ENCODE data around the gene ZNF585A.
"Not testable (repeated sequence)": the region's sequence is repeated elsewhere in the genome, so short reads cannot be mapped to it uniquely, and the experiment has no call there.

GRCh38 chr19:37104135-37104534, 68.4 kb downstream of the ZNF585A start:
- not testable (repeated sequence) for TF ChIP-seq ZFP3 (CRISPR knock-in tag; IDR thresholded peaks at IDR 0.05); ZNF70 (CRISPR knock-in tag; IDR thresholded peaks at IDR 0.05); BACH2 (CRISPR knock-in tag; IDR thresholded peaks at IDR 0.05; ENCODE audit: borderline replicate concordance); ARNTL (CRISPR knock-in tag; IDR thresholded peaks at IDR 0.05; ENCODE audit: borderline replicate concordance, low read depth); TCF4 (CRISPR knock-in tag; IDR thresholded peaks at IDR 0.05; ENCODE audit: borderline replicate concordance); PPARA (CRISPR knock-in tag; IDR thresholded peaks at IDR 0.05; ENCODE audit: borderline replicate concordance); RARB (CRISPR knock-in tag; IDR thresholded peaks at IDR 0.05); ZC3H10 (CRISPR knock-in tag; IDR thresholded peaks at IDR 0.05); ZFP30 (CRISPR knock-in tag; IDR thresholded peaks at IDR 0.05); TSHZ2 (CRISPR knock-in tag; IDR thresholded peaks at IDR 0.05)
- TF ChIP-seq, protein P1, sequence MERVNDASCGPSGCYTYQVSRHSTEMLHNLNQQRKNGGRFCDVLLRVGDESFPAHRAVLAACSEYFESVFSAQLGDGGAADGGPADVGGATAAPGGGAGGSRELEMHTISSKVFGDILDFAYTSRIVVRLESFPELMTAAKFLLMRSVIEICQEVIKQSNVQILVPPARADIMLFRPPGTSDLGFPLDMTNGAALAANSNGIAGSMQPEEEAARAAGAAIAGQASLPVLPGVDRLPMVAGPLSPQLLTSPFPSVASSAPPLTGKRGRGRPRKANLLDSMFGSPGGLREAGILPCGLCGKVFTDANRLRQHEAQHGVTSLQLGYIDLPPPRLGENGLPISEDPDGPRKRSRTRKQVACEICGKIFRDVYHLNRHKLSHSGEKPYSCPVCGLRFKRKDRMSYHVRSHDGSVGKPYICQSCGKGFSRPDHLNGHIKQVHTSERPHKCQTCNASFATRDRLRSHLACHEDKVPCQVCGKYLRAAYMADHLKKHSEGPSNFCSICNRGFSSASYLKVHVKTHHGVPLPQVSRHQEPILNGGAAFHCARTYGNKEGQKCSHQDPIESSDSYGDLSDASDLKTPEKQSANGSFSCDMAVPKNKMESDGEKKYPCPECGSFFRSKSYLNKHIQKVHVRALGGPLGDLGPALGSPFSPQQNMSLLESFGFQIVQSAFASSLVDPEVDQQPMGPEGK (CRISPR knock-in tag; IDR thresholded peaks at IDR 0.05; ENCODE audit: borderline replicate concordance): not testable (repeated sequence)
- TF ChIP-seq, protein P2, sequence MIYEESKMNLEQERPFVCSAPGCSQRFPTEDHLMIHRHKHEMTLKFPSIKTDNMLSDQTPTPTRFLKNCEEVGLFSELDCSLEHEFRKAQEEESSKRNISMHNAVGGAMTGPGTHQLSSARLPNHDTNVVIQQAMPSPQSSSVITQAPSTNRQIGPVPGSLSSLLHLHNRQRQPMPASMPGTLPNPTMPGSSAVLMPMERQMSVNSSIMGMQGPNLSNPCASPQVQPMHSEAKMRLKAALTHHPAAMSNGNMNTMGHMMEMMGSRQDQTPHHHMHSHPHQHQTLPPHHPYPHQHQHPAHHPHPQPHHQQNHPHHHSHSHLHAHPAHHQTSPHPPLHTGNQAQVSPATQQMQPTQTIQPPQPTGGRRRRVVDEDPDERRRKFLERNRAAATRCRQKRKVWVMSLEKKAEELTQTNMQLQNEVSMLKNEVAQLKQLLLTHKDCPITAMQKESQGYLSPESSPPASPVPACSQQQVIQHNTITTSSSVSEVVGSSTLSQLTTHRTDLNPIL (CRISPR knock-in tag; IDR thresholded peaks at IDR 0.05; ENCODE audit: low read depth): not testable (repeated sequence)
